Loucy (cell line): ENCODE measurements around the gene TNP1.

ENCODE experiments used
- H2AFZ ChIP-seq: fragments of 200-600 bp; sonication (generic); 2 replicates; pipeline ENCODE4 v1.6.0; 2016; ENCODE audit warnings: antibody characterized with exemption, mild to moderate bottlenecking, low read length, moderate library complexity
- H3F3A ChIP-seq: fragments of 200-600 bp; 2 replicates; pipeline ENCODE4 v1.6.0; 2016; ENCODE audit warnings: antibody characterized with exemption, low read depth, mild to moderate bottlenecking
- H3K27me3 ChIP-seq: fragments of 200-600 bp; sonication (generic); 2 replicates; pipeline ENCODE4 v1.6.1; 2014; ENCODE audit warnings: low read length, mild to moderate bottlenecking; ENCODE audit not compliant: insufficient read depth, poor library complexity, severe bottlenecking
- H3K36me3 ChIP-seq: fragments of 200-600 bp; sonication (generic); 2 replicates; pipeline ENCODE4 v1.6.1; 2016; ENCODE audit warnings: low read length; ENCODE audit not compliant: insufficient read depth
- H3K4me1 ChIP-seq: fragments of 200-600 bp; sonication (generic); 2 replicates; pipeline ENCODE4 v1.5.1; 2014; ENCODE audit warnings: low read length, mild to moderate bottlenecking; ENCODE audit not compliant: insufficient read depth, poor library complexity, severe bottlenecking
- H3K4me2 ChIP-seq: fragments of 200-600 bp; sonication (generic); 2 replicates; pipeline ENCODE4 v1.6.0; 2014; ENCODE audit warnings: antibody characterized with exemption, low read length, low read depth, mild to moderate bottlenecking; ENCODE audit not compliant: poor library complexity, severe bottlenecking
- H3K4me3 ChIP-seq: fragments of 200-600 bp; sonication (generic); 2 replicates; pipeline ENCODE4 v1.5.1; 2014; ENCODE audit warnings: low read length, mild to moderate bottlenecking, mixed read lengths; ENCODE audit not compliant: poor library complexity, severe bottlenecking
- H3K79me2 ChIP-seq: fragments of 200-600 bp; sonication (generic); 2 replicates; pipeline ENCODE4 v1.6.1; 2014; ENCODE audit warnings: low read length; ENCODE audit not compliant: insufficient read depth
- H3K9ac ChIP-seq: fragments of 200-600 bp; sonication (generic); 2 replicates; pipeline ENCODE4 v1.6.0; 2014; ENCODE audit warnings: mild to moderate bottlenecking, low read depth, low read length, moderate library complexity; ENCODE audit not compliant: poor library complexity, severe bottlenecking
- H3K9me2 ChIP-seq: fragments of 200-600 bp; sonication (generic); replicated peaks from 2 replicates; pipeline ENCODE4 v1.6.1; 2016; ENCODE audit warnings: low read depth, low read length, mixed read lengths
- H3K9me3 ChIP-seq: fragments of 200-600 bp; sonication (generic); 2 replicates; pipeline ENCODE4 v1.6.1; 2014; ENCODE audit warnings: mild to moderate bottlenecking, antibody characterized with exemption, low read length, low read depth; ENCODE audit not compliant: insufficient read depth
- H4K20me1 ChIP-seq: fragments of 200-600 bp; sonication (generic); 2 replicates; pipeline ENCODE4 v1.6.0; 2014; ENCODE audit warnings: antibody characterized with exemption, low read length, mild to moderate bottlenecking; ENCODE audit not compliant: insufficient read depth, poor library complexity, severe bottlenecking
- CTCF ChIP-seq: fragments of 200-600 bp; sonication (generic); conservative IDR thresholded peaks from 2 replicates; pipeline ENCODE4 v1.5.1; 2014; ENCODE audit warnings: mild to moderate bottlenecking, antibody characterized with exemption, low read length
- EZH2phosphoT487 ChIP-seq: fragments of 200-600 bp; IDR thresholded peaks from 2 replicates; pipeline ENCODE4 v1.6.1; 2018; ENCODE audit warnings: antibody characterized with exemption, mild to moderate bottlenecking, moderate library complexity, borderline replicate concordance

TNP1 gene

DNA sequence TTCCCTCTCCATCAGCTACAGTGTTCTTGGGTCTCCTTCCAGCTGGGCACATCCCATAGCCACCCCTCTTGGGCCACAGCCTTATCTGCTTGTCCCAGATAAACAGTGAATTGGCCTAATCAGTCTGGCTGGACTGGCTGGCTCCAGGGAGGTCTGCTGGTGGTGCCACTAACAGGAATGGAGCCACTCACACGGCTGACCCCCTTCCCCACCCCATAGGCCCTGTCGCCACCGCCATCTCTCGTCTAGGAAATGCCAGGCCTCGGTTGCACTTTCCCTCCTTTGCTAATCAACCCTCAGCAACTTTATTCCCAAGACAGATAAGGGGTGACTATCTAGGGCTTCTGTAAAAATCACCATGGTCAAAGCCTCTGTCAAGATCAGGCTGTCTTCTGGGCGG is 23.0 kb upstream of the TNP1 start:
- H2AFZ ChIP-seq: no peak overlapping the region
- no peaks in the 10 kb centered on the region for H3K9me2 ChIP-seq
- H3K4me2 ChIP-seq: no peak overlapping the region
- H3F3A ChIP-seq: no peaks in the 10 kb centered on the region
- no peak overlapping the region for H3K4me3 ChIP-seq
- no peaks in the 10 kb centered on the region for H3K4me1 ChIP-seq
- TF ChIP-seq CTCF: no peak
- no peak for TF ChIP-seq EZH2phosphoT487
- no peaks in the 10 kb centered on the region for H3K27me3 ChIP-seq
- H3K79me2 ChIP-seq: no peaks in the 10 kb centered on the region
- H3K9ac ChIP-seq: no peak overlapping the region
- no peaks in the 10 kb centered on the region for H3K36me3 ChIP-seq
- no peaks in the 10 kb centered on the region for H4K20me1 ChIP-seq
- no peaks in the 10 kb centered on the region for H3K9me3 ChIP-seq

GRCh38 chr2:216881411-216881810 is 21.5 kb upstream of the TNP1 start:
- Histone ChIP-seq H3K9me3 (no peaks in the 10 kb centered on the region), H3K4me3 (no peak overlapping the region), H3K9me2 (no peaks in the 10 kb centered on the region), H3K4me2 (no peak overlapping the region), H3K79me2 (no peaks in the 10 kb centered on the region), H2AFZ (no peak overlapping the region), H4K20me1 (no peaks in the 10 kb centered on the region), H3K9ac (no peak overlapping the region), H3F3A (no peaks in the 10 kb centered on the region), H3K4me1 (no peaks in the 10 kb centered on the region), H3K27me3 (no peaks in the 10 kb centered on the region), H3K36me3 (no peaks in the 10 kb centered on the region)
- TF ChIP-seq CTCF (no peak), EZH2phosphoT487 (no peak)

GRCh38 chr2:216880509-216881184 is 20.8 kb upstream of the TNP1 start:
- no peaks in the 10 kb centered on the region for H3K4me1 ChIP-seq
- H3K9me2 ChIP-seq: no peaks in the 10 kb centered on the region
- no peak overlapping the region for H3K9ac ChIP-seq
- H3K4me3 ChIP-seq: no peak overlapping the region
- H3K9me3 ChIP-seq: no peaks in the 10 kb centered on the region
- H3K79me2 ChIP-seq: no peaks in the 10 kb centered on the region
- H4K20me1 ChIP-seq: no peaks in the 10 kb centered on the region
- H3F3A ChIP-seq: no peaks in the 10 kb centered on the region
- no peaks in the 10 kb centered on the region for H3K36me3 ChIP-seq
- TF ChIP-seq EZH2phosphoT487 (no peak), CTCF (no peak)
- no peak overlapping the region for H2AFZ ChIP-seq
- H3K27me3 ChIP-seq: no peaks in the 10 kb centered on the region
- H3K4me2 ChIP-seq: no peak overlapping the region
